GM19463 (cell line): ENCODE results near the gene KDM4C.

Experiments used
- ATAC-seq: cut with Tn5 transposase; IDR thresholded peaks from one replicate; pipeline ENCODE4 v1.9.1; 2021; ENCODE audit warnings: mild to moderate bottlenecking, moderate library complexity; ENCODE audit not compliant: unreplicated experiment

Gene KDM4C

GRCh38 chr9:6852243-6852963, 94.6 kb downstream of the KDM4C start:
- no peak for ATAC-seq

- no peak for ATAC-seq
Measured at GRCh38 chr9:6855860-6856259, 98.1 kb downstream of the KDM4C start.

GRCh38 chr9:6864102-6864501, 106.3 kb downstream of the KDM4C start:
- ATAC-seq = no peak

GRCh38 chr9:6869081-6869948, 111.5 kb downstream of the KDM4C start:
- ATAC-seq = no peak

- ATAC-seq = no peak
Measured at GRCh38 chr9:6870149-6870548, 112.4 kb downstream of the KDM4C start.

GRCh38 chr9:6870650-6871477, 113.1 kb downstream of the KDM4C start:
- no peak for ATAC-seq

- ATAC-seq = no peak
Measured at GRCh38 chr9:6873857-6874256, 116.1 kb downstream of the KDM4C start.

GRCh38 chr9:6876195-6876894, 118.6 kb downstream of the KDM4C start:
- no peak for ATAC-seq

- ATAC-seq = no peak
Measured at GRCh38 chr9:6877671-6878161, 119.9 kb downstream of the KDM4C start.

- no peak for ATAC-seq
Measured at GRCh38 chr9:6880626-6881025, 122.9 kb downstream of the KDM4C start.

- ATAC-seq = no peak
Measured at GRCh38 chr9:6884101-6884500, 126.3 kb downstream of the KDM4C start.

- ATAC-seq = no peak
Measured at GRCh38 chr9:6884990-6885389, 127.2 kb downstream of the KDM4C start.

- no peak for ATAC-seq
Measured at GRCh38 chr9:6887051-6887450, 129.3 kb downstream of the KDM4C start.

- no peak for ATAC-seq
Measured at GRCh38 chr9:6889868-6890267, 132.1 kb downstream of the KDM4C start.

GRCh38 chr9:6893350-6894131, 135.8 kb downstream of the KDM4C start:
- peak; percentile 26 for ATAC-seq

- ATAC-seq = peak; percentile 89
Measured at GRCh38 chr9:6894135-6894534, 136.4 kb downstream of the KDM4C start.

GRCh38 chr9:6895754-6896153, 138.0 kb downstream of the KDM4C start:
- ATAC-seq = no peak

- no peak for ATAC-seq
Measured at GRCh38 chr9:6896562-6896961, 138.8 kb downstream of the KDM4C start.

GRCh38 chr9:6897207-6897822, 139.5 kb downstream of the KDM4C start:
- no peak for ATAC-seq
